ENCODE measurements around the gene PWP2.
"Not testable (repeated sequence)": the region's sequence is repeated elsewhere in the genome, so short reads cannot be mapped to it uniquely, and the experiment has no call there.

The PWP2 gene

DNA sequence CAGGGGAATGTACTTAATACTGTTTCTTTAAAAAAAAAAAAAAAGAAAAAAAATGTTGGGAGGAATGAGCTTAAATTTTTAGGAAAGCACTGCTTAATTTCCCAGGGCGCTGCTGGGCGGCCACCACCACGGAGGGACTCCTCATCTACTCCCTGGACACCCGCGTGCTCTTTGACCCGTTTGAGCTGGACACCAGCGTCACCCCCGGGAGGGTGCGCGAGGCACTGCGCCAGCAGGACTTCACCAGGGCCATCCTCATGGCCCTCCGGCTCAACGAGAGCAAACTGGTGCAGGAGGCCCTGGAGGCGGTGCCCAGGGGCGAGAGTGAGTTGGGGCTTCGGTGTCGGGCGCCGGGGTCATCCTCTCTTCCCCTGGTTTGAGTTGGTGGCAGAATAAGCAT lies 20.6 kb downstream of the PWP2 start:
- DNase-seq: not testable (repeated sequence)

GRCh38 chr21:44133715-44134057 lies 26.5 kb downstream of the PWP2 start:
- DNase-seq: not testable (repeated sequence)

DNA sequence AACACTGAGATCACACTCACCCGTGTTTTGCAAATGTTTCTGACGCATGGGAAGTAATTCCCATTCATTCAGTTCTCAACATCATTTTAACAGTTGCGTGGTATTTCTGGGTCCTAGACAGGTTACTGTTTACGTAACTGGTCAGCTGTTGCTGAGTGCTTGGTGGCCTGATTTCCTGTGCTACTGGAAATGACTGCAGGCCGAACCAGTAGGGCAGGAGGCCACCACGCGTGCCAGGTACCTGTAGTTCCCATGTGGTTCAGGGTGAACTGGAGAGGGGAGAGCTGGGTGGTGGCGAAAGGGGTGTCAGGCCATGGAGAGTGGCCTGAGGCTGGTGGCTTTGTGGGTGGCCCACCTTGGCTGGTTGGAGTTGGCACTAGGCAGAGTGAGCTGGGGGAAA lies 27.5 kb downstream of the PWP2 start:
- not testable (repeated sequence) for DNase-seq

- not testable (repeated sequence) for DNase-seq
Measured at GRCh38 chr21:44138039-44138438, 30.8 kb downstream of the PWP2 start.

- not testable (repeated sequence) for DNase-seq
Measured at GRCh38 chr21:44139787-44140551, 32.8 kb downstream of the PWP2 start.

GRCh38 chr21:44140552-44140932 lies 33.3 kb downstream of the PWP2 start:
- not testable (repeated sequence) for DNase-seq

DNA sequence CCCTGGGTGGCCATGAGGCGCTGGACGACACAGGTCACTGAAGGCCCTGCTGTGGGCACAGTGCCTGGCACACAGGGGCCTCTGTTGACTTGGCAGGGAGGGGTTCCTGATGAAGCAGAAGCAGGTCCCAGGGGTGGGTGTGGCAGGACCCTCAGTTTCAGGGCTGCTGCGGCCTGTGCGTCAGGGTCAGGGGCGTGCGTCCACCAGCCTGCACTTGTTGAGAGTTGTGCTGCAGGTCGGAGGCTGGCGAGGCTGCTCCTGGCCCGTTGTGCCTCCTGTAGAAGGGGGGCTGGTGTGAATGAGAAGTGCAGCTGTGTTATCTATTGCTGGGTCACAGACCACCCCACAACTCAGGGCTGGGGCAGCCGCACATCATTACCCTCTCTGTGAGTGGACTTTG lies 35.3 kb downstream of the PWP2 start:
- not testable (repeated sequence) for DNase-seq

GRCh38 chr21:44143380-44143779 lies 36.2 kb downstream of the PWP2 start:
- not testable (repeated sequence) for DNase-seq

GRCh38 chr21:44143996-44144395 lies 36.8 kb downstream of the PWP2 start:
- DNase-seq: not testable (repeated sequence)

DNA sequence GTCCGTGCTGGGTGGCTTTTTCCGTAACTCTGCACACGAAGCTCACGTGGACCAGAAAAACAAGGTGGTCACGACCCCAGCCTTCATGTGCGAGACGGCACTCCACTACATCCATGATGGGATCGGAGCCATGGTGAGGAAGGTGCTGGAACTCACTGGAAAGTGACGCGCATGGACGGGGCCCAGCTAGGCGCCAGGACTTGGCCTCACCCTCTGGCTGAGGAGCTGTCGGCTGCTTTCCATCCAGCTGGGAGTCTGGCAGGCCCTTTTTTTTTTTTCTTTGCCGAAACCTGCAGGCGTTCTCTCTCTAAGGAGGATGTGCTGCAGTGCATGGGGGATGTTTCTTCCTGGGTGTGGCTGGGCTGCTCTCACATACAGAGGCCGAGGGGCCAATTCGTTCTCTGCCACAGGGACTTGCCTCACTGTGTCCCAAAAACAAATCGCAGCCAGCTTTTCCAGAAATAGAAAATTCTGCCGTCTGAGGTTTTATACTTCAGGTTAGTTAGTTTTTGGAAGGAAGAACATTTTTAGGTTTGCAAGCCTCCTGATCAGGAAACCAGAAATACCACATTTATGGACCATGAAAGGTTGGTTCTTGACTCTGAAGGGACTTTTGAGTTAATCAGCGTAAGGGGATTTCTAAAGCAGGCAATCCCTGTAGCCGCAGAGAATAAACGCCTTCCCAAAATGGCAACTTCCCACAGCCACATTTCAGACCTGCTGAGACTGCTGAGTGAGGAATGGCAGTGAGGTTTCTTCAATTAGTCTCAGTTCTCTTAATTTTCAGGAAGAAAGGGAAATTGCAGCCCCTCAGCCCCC lies 37.8 kb downstream of the PWP2 start:
- not testable (repeated sequence) for DNase-seq

GRCh38 chr21:44145616-44146015 lies 38.4 kb downstream of the PWP2 start:
- DNase-seq: not testable (repeated sequence)

GRCh38 chr21:44147108-44147507 lies 39.9 kb downstream of the PWP2 start:
- DNase-seq: not testable (repeated sequence)

GRCh38 chr21:44150255-44150654 lies 43.1 kb downstream of the PWP2 start:
- not testable (repeated sequence) for DNase-seq

DNA sequence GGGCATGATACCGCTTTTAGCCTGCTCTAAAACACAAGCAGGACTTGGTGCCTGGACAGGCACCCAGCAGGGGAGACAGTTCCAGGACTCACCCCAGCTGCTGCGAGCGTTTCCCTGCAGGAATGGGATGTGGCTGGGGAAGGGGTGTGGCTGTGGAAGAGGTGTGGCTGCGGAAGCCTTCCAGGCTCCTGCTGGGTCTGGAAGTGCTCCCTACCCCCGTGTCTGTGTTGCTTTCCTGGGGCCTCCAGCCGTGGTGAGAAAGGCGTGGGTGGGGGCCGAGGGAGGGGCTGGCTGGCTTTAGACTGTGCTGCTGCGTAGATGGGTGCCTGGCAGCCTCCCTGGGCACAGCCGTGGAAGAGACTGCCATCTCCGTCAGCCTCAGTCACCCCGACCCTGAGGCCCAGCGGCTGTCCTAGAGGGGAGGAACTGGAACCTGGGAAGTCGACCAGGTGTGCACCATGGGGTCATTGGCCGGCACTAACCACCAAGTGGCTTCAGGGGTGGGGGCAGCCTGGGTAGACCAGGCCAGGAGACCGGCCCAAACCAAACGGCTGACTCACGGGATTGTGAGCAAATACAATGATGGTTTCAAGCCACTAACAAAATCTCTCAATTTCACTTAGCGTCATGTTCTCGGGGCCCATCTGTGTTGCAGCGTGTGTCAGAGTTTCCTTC lies 46.2 kb downstream of the PWP2 start:
- DNase-seq: not testable (repeated sequence)

- not testable (repeated sequence) for DNase-seq
Measured at GRCh38 chr21:44153889-44154228, 46.7 kb downstream of the PWP2 start.

GRCh38 chr21:44154816-44155230 lies 47.6 kb downstream of the PWP2 start:
- not testable (repeated sequence) for DNase-seq

GRCh38 chr21:44155231-44155993 lies 48.2 kb downstream of the PWP2 start:
- not testable (repeated sequence) for DNase-seq

- not testable (repeated sequence) for DNase-seq
Measured at GRCh38 chr21:44155994-44156380, 48.8 kb downstream of the PWP2 start.

DNA sequence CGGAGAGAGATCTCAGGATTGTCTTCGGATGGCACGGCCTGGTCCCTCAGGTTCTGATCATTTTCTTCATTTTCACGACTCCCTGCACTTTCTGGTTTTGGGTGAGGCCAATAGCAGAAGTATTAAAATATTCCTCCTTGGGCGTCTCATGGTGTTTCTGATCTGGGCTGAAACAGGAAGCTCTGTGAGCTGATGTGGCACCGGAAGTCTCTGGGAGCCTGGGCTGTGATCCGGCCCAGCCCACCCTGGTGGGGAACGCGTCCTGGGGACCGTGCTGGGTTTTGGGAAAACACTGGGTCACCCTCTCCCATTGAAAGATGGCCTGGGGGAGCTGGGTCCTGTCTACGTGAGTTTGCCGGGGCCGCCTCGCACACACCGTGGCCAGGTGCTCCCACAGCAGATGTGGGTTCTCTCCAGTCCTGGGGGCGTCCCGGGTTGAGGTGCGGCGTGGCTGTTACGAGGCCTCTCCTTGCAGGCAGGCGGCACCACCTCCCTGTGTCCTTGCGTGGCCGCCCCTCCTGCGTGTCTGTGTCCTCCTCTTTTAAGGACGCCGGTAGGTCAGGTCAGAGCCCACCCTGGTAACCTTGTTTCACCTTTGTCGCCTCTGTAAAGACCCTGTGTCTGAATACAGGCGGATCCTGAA lies 50.4 kb downstream of the PWP2 start:
- DNase-seq: not testable (repeated sequence)

DNA sequence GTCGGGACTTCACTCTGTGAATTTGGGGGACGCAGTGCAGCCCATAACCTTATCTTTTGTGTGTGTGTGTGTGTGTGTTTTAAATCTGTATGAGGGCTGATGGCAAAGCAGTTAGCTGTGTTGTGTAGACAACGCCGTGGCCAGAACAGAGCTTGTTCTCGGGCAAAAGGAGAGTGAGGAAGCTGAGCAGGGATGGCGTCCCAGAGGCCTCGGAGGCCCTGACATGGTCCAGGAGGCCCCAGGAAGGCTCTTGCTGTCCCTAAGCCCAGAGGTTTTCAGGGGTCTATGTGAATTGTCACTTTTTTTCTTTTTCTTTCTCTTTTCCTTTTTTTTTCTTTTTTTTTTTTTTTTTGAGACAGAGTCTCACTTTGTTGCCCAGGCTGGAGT lies 50.9 kb downstream of the PWP2 start:
- not testable (repeated sequence) for DNase-seq

Measured in anterior cingulate cortex (tissue), 58 donors.